Stomach (tissue), 9 donors: ENCODE measurements around the gene MYH9. TPM values are rescaled to one million over a fixed set of nuclear protein-coding genes. Genes with fewer than 3 reads are reported as not detected.
A peak's percentile ranks its signal among the peaks of the same experiment; 100 is the strongest.
"Not testable (repeated sequence)": the region's sequence is repeated elsewhere in the genome, so short reads cannot be mapped to it uniquely, and the experiment has no call there.

ENCODE experiments used
- DNase-seq, 2 donors: peaks; one replicate each; pipeline versions ENCODE4 v3.0.0 to v3.0.0-alpha.2; 2013 to 2019
- H3K27ac ChIP-seq, 5 donors: fragments of 200-600 bp in 4 of 5; sonication (generic) in 4 of 5; one replicate each; pipeline ENCODE4 v1.5.1; 2013 to 2019; ENCODE audit warnings: mild to moderate bottlenecking in 1 of 5, moderate library complexity in 1 of 5
- H3K27me3 ChIP-seq, 3 donors: fragments of 200-600 bp; sonication (generic); one replicate each; pipeline ENCODE4 v1.5.1; 2017 to 2019; ENCODE audit warnings: mixed run types in 1 of 3
- H3K36me3 ChIP-seq, 4 donors: fragments of 200-600 bp; sonication (generic); 1 replicate in 3 of 4; 2 replicates in 1 of 4; pipeline ENCODE4 v1.5.1; 2016 to 2019
- H3K4me1 ChIP-seq, 4 donors: fragments of 200-600 bp; sonication (generic); one replicate each; pipeline ENCODE4 v1.5.1; 2016 to 2019
- H3K4me3 ChIP-seq, 4 donors: fragments of 200-600 bp; sonication (generic) in 3 of 4; one replicate each; pipeline ENCODE4 v1.5.1; 2016 to 2019; ENCODE audit warnings: mild to moderate bottlenecking in 1 of 4
- H3K9me3 ChIP-seq, 4 donors: fragments of 200-600 bp; sonication (generic); one replicate each; pipeline ENCODE4 v1.5.1; 2016 to 2019
- CTCF ChIP-seq, 7 experiments: fragments of 450-650 bp in 4 of 7; fragments of 200-600 bp in 3 of 7; sonication (generic) in 3 of 7; IDR thresholded peaks; one replicate each; pipeline ENCODE4 v1.5.1; 2016 to 2019; ENCODE audit warnings: antibody characterized with exemption in 7 of 7, control low read depth in 2 of 7, mild to moderate bottlenecking in 1 of 7
- EP300 ChIP-seq: sonication (generic); formaldehyde crosslinking; IDR thresholded peaks from one replicate; pipeline ENCODE4 v1.6.1; 2017; ENCODE audit warnings: antibody characterized with exemption
- POLR2A ChIP-seq, 4 donors: fragments of 450-650 bp; IDR thresholded peaks; one replicate each; pipeline ENCODE4 v1.6.1; 2016; ENCODE audit warnings: antibody characterized with exemption in 4 of 4, control low read depth in 2 of 4, mild to moderate bottlenecking in 1 of 4, moderate library complexity in 1 of 4
- POLR2AphosphoS5 ChIP-seq, 3 donors: sonication (generic); formaldehyde crosslinking; IDR thresholded peaks; one replicate each; pipeline ENCODE4 v1.6.1; 2016; ENCODE audit warnings: antibody characterized with exemption in 3 of 3
- WGBS, 5 donors: extraction: QIAGEN DNeasy Blood & Tissue Kit in 3 of 5; methylation state at CpG; one replicate each; pipeline versions ENCODE4 v1.1.5 to v1.1.7; 2013 to 2018; 5-methylcytosine and 5-hydroxymethylcytosine counted together
- intact Hi-C: fragments of 100-400 bp; cut with DNase I; formaldehyde crosslinking; loops from one replicate; pipeline ENCODE4 v1.15.1; 2023; ENCODE audit warnings: low total_unique reads
- polyA plus RNA-seq, 3 donors: library from polyadenylated mRNA; stranded (reverse); fragments of 200-250 nt; gene quantifications; one replicate each; pipeline ENCODE4 v1.2.3, GENCODE V29; 2013
- total RNA-seq, 5 donors: library from RNA; depleted of rRNA; stranded (reverse); fragments of >200 nt; gene quantifications; one replicate each; pipeline versions ENCODE4 v1.1.0 to v1.2.3, GENCODE V29; 2014 to 2016
- donor health status: healthy with polysubstance abuse.
- donor health status: Bipolar disorder and iron deficiency.
- donor health status: healthy.

Gene MYH9
- total and polyA plus RNA-seq, 8 donors: 46.7 to 620 (median 197) TPM

- peaks cover 39 to 47% (median 44%) of the 10 kb centered on the region in 4 donors for H3K4me1 ChIP-seq
- TF ChIP-seq CTCF (IDR thresholded peaks at IDR 0.05) (no peak), POLR2A (IDR thresholded peaks at IDR 0.05) (no peak), EP300 (no peak), POLR2AphosphoS5 (IDR thresholded peaks at IDR 0.05) (no peak)
- H3K27ac ChIP-seq: no peak overlapping the region
- no peaks in the 10 kb centered on the region for H3K36me3 ChIP-seq
- intact Hi-C loops: no loop called here
- no peak for DNase-seq
- no peaks in the 10 kb centered on the region for H3K9me3 ChIP-seq
- no peaks in the 10 kb centered on the region for H3K27me3 ChIP-seq
- WGBS, 5 donors: 85 to 94% (median 89%) methylated on average over 9 of the region's 9 CpGs
- no peak overlapping the region for H3K4me3 ChIP-seq
These were observed 44.2 kb upstream of the MYH9 start for GRCh38 chr22:36431977-36432376.

GRCh38 chr22:36430863-36431262 lies 43.1 kb upstream of the MYH9 start:
- H3K9me3 ChIP-seq: no peaks in the 10 kb centered on the region

GRCh38 chr22:36427952-36428351 lies 40.2 kb upstream of the MYH9 start:
- H3K27me3 ChIP-seq, H3K36me3 ChIP-seq, DNase-seq, H3K4me3 ChIP-seq, H3K27ac ChIP-seq, H3K9me3 ChIP-seq, intact Hi-C loops: not testable (repeated sequence)
- H3K4me1 ChIP-seq: peaks cover 13 to 37% (median 14%) of the 10 kb centered on the region in 4 donors
- 84 to 91% (median 86%) methylated on average over 11 of the region's 11 CpGs for WGBS, 5 donors

More at GRCh38 chr22:36430863-36431262, 43.1 kb upstream of the MYH9 start:
- H3K4me3 ChIP-seq: no peak overlapping the region
- no peak for DNase-seq
- H3K27me3 ChIP-seq: no peaks in the 10 kb centered on the region
- WGBS, 5 donors: 80 to 84% (median 82%) methylated on average over 9 of the region's 9 CpGs
- H3K27ac ChIP-seq: no peak overlapping the region
- H3K4me1 ChIP-seq: peaks cover 38 to 47% (median 40%) of the 10 kb centered on the region in 4 donors
- no peak for TF ChIP-seq CTCF (IDR thresholded peaks at IDR 0.05)
- no peak for TF ChIP-seq EP300
- no peak for TF ChIP-seq POLR2A (IDR thresholded peaks at IDR 0.05)
- TF ChIP-seq POLR2AphosphoS5 (IDR thresholded peaks at IDR 0.05): no peak
- H3K36me3 ChIP-seq: no peaks in the 10 kb centered on the region
- intact Hi-C loops: no loop called here

GRCh38 chr22:36425977-36426523 lies 38.3 kb upstream of the MYH9 start:
- H3K27ac ChIP-seq: peak overlapping the region in 3 of 5 donors; percentile 13 to 52 (median 33)

More at GRCh38 chr22:36425977-36426523, 38.3 kb upstream of the MYH9 start:
- TF ChIP-seq EP300 (no peak), CTCF (IDR thresholded peaks at IDR 0.05) (peak in 1 of 7 experiments; percentile 5)
- peak in 1 of 2 donors; percentile 80 for DNase-seq
- intact Hi-C loops: no loop called here
- H3K36me3 ChIP-seq: no peaks in the 10 kb centered on the region
- 58 to 74% (median 63%) methylated on average over 2 of the region's 2 CpGs for WGBS, 5 donors
- H3K4me3 ChIP-seq: no peak overlapping the region
- no peaks in the 10 kb centered on the region for H3K27me3 ChIP-seq
- peaks cover 5 to 38% (median 5%) of the 10 kb centered on the region in 4 donors for H3K4me1 ChIP-seq
- no peaks in the 10 kb centered on the region for H3K9me3 ChIP-seq
